Neuronal stem cell (in vitro differentiated cells): ENCODE data around the gene GJD3.
"Not testable (repeated sequence)": the region's sequence is repeated elsewhere in the genome, so short reads cannot be mapped to it uniquely, and the experiment has no call there.

Source experiments
- DNase-seq: peaks from one replicate; pipeline ENCODE4 v3.0.0-alpha.2; 2013; ENCODE audit warnings: low spot score
- H2AFZ ChIP-seq: one replicate; pipeline ENCODE4 v1.6.1; 2013; ENCODE audit warnings: mild to moderate bottlenecking, low read length, inconsistent platforms
- H2AK5ac ChIP-seq: 2 replicates; pipeline ENCODE4 v1.6.1; 2013; ENCODE audit warnings: low read depth, mild to moderate bottlenecking, inconsistent platforms, low read length, moderate library complexity, mixed read lengths
- H2BK120ac ChIP-seq: 2 replicates; pipeline ENCODE4 v1.6.1; 2013; ENCODE audit warnings: low read depth, mild to moderate bottlenecking, inconsistent platforms, low read length, moderate library complexity, mixed read lengths
- H2BK12ac ChIP-seq: one replicate; pipeline ENCODE4 v1.6.1; 2013; ENCODE audit warnings: low read length, inconsistent platforms
- H2BK15ac ChIP-seq: 2 replicates; pipeline ENCODE4 v1.6.1; 2013; ENCODE audit warnings: mild to moderate bottlenecking, low read length, inconsistent platforms, mixed read lengths
- H2BK5ac ChIP-seq: one replicate; pipeline ENCODE4 v1.6.1; 2013; ENCODE audit warnings: inconsistent platforms, mild to moderate bottlenecking, low read length, moderate library complexity
- H3K14ac ChIP-seq: one replicate; pipeline ENCODE4 v1.6.1; 2013; ENCODE audit warnings: low read length, inconsistent platforms
- H3K18ac ChIP-seq: 2 replicates; pipeline ENCODE4 v1.6.1; 2013; ENCODE audit warnings: low read length, inconsistent platforms
- H3K23ac ChIP-seq: 2 replicates; pipeline ENCODE4 v1.6.1; 2013; ENCODE audit warnings: low read depth, mild to moderate bottlenecking, mixed read lengths, low read length, inconsistent platforms; ENCODE audit not compliant: poor library complexity
- H3K27ac ChIP-seq: replicated peaks from 3 replicates; pipeline ENCODE4 v1.5.1; 2013; ENCODE audit warnings: low read length, inconsistent platforms
- H3K27me3 ChIP-seq, 3 experiments: 2 replicates each; pipeline ENCODE4 v1.6.1; 2013; ENCODE audit warnings: low read length in 3 of 3, mild to moderate bottlenecking in 2 of 3, inconsistent platforms in 1 of 3, low read depth in 1 of 3, mixed read lengths in 1 of 3, moderate library complexity in 1 of 3; ENCODE audit not compliant: control insufficient read depth in 3 of 3, insufficient read depth in 3 of 3
- H3K36me3 ChIP-seq, 2 donors: replicated peaks in 1 of 2; 2 replicates each; pipeline ENCODE4 v1.6.1; 2013; ENCODE audit warnings: low read length in 2 of 2; ENCODE audit not compliant: control insufficient read depth in 2 of 2, insufficient read depth in 2 of 2
- H3K4ac ChIP-seq: 2 replicates; pipeline ENCODE4 v1.6.1; 2013; ENCODE audit warnings: inconsistent platforms, mild to moderate bottlenecking, low read length, moderate library complexity
- H3K4me1 ChIP-seq, 2 donors: 1 replicate in 1 of 2; 2 replicates in 1 of 2; pipeline ENCODE4 v1.6.1; 2013; ENCODE audit warnings: low read length in 2 of 2, low read depth in 1 of 2; ENCODE audit not compliant: control insufficient read depth in 2 of 2, insufficient read depth in 1 of 2
- H3K4me2 ChIP-seq: one replicate; pipeline ENCODE4 v1.6.1; 2013; ENCODE audit warnings: mild to moderate bottlenecking, low read length, inconsistent platforms; ENCODE audit not compliant: insufficient read depth, poor library complexity, severe bottlenecking
- H3K4me3 ChIP-seq, 2 donors: 2 replicates each; pipeline ENCODE4 v1.5.1; 2013; ENCODE audit warnings: low read length in 2 of 2, mild to moderate bottlenecking in 2 of 2, inconsistent platforms in 1 of 2, moderate library complexity in 1 of 2
- H3K79me1 ChIP-seq: one replicate; pipeline ENCODE4 v1.6.1; 2013; ENCODE audit warnings: low read depth, mild to moderate bottlenecking, inconsistent platforms, low read length, moderate library complexity
- H3K9ac ChIP-seq: one replicate; pipeline ENCODE4 v1.6.1; 2013; ENCODE audit warnings: mild to moderate bottlenecking, low read depth, low read length, inconsistent platforms; ENCODE audit not compliant: poor library complexity
- H3K9me3 ChIP-seq, 2 donors: replicated peaks in 1 of 2; 2 replicates each; pipeline versions ENCODE3 to v1.6.1; 2013; ENCODE audit warnings: low read length in 2 of 2, mild to moderate bottlenecking in 2 of 2, inconsistent platforms in 1 of 2, low read depth in 1 of 2, mixed read lengths in 1 of 2, moderate library complexity in 1 of 2; ENCODE audit not compliant: control insufficient read depth in 2 of 2, insufficient read depth in 1 of 2
- H4K8ac ChIP-seq: one replicate; pipeline ENCODE4 v1.6.1; 2013; ENCODE audit warnings: low read depth, mild to moderate bottlenecking, inconsistent platforms, low read length, moderate library complexity
- H4K91ac ChIP-seq: one replicate; pipeline ENCODE4 v1.6.1; 2013; ENCODE audit warnings: low read length, low read depth, mild to moderate bottlenecking, inconsistent platforms; ENCODE audit not compliant: poor library complexity
- WGBS, 2 donors: extraction: QIAGEN DNeasy Blood & Tissue Kit; methylation state at CpG; one replicate each; pipeline ENCODE4 v1.1.7; 2013; ENCODE audit warnings: missing lambda C conversion rate in 2 of 2, mixed read lengths in 1 of 2; ENCODE audit not compliant: insufficient read length in 2 of 2, insufficient replicate concordance in 1 of 2; ENCODE audit errors: extremely low coverage in 2 of 2; 5-methylcytosine and 5-hydroxymethylcytosine counted together

Gene GJD3

GRCh38 chr17:40402668-40403067, 38.1 kb upstream of the GJD3 start:
- Histone ChIP-seq H2BK12ac (no peak overlapping the region), H3K9ac (no peak overlapping the region), H2BK5ac (no peak overlapping the region), H3K14ac (no peak overlapping the region), H3K4me3 (no peak overlapping the region), H2AFZ (no peak overlapping the region), H2AK5ac (no peak overlapping the region), H3K27me3 (no peaks in the 10 kb centered on the region), H3K18ac (no peak overlapping the region), H2BK120ac (no peak overlapping the region), H3K23ac (no peak overlapping the region), H3K4me2 (no peak overlapping the region), H3K4me1 (no peaks in the 10 kb centered on the region), H2BK15ac (no peak overlapping the region), H3K79me1 (no peaks in the 10 kb centered on the region), H3K9me3 (no peaks in the 10 kb centered on the region), H3K36me3 (peaks cover 36 to 99% of the 10 kb centered on the region in 2 donors), H3K4ac (no peak overlapping the region), H4K91ac (no peak overlapping the region), H3K27ac (no peak overlapping the region), H4K8ac (no peak overlapping the region)
- no peak for DNase-seq
- WGBS, 2 donors = no CpG with 5 or more reads among the region's 1 CpG

GRCh38 chr17:40399185-40399584, 34.6 kb upstream of the GJD3 start:
- no peaks in the 10 kb centered on the region for H3K9me3 ChIP-seq
- DNase-seq = no peak
- no peaks in the 10 kb centered on the region for H3K79me1 ChIP-seq
- no peak overlapping the region for H4K8ac ChIP-seq
- H2BK120ac ChIP-seq = no peak overlapping the region
- no peak overlapping the region for H3K9ac ChIP-seq
- WGBS, 2 donors = no CpG with 5 or more reads among the region's 4 CpGs
- no peaks in the 10 kb centered on the region for H3K27me3 ChIP-seq
- no peak overlapping the region for H2AFZ ChIP-seq
- peaks cover 39 to 100% of the 10 kb centered on the region in 2 donors for H3K36me3 ChIP-seq
- no peak overlapping the region for H3K4me2 ChIP-seq
- H3K18ac ChIP-seq = no peak overlapping the region
- no peak overlapping the region for H2BK12ac ChIP-seq
- no peak overlapping the region for H2AK5ac ChIP-seq
- no peak overlapping the region for H3K4ac ChIP-seq
- H2BK15ac ChIP-seq = no peak overlapping the region
- no peak overlapping the region for H3K23ac ChIP-seq
- H3K4me1 ChIP-seq = no peaks in the 10 kb centered on the region
- H4K91ac ChIP-seq = no peak overlapping the region
- H3K14ac ChIP-seq = no peak overlapping the region
- no peak overlapping the region for H2BK5ac ChIP-seq
- no peak overlapping the region for H3K27ac ChIP-seq
- H3K4me3 ChIP-seq = no peak overlapping the region

GRCh38 chr17:40386555-40386954, 22.0 kb upstream of the GJD3 start:
- H3K79me1 ChIP-seq, H3K27ac ChIP-seq, H3K23ac ChIP-seq, H2BK15ac ChIP-seq, H3K27me3 ChIP-seq, H3K4me1 ChIP-seq, H3K4ac ChIP-seq, H3K9ac ChIP-seq, H2BK12ac ChIP-seq, H3K9me3 ChIP-seq, H4K91ac ChIP-seq, H2AK5ac ChIP-seq, H2AFZ ChIP-seq, H3K18ac ChIP-seq, DNase-seq, H3K4me2 ChIP-seq, H2BK5ac ChIP-seq, H2BK120ac ChIP-seq, H4K8ac ChIP-seq, H3K14ac ChIP-seq, H3K4me3 ChIP-seq: not testable (repeated sequence)
- peaks cover 13 to 51% of the 10 kb centered on the region in 2 donors for H3K36me3 ChIP-seq
- no CpG with 5 or more reads among the region's 3 CpGs for WGBS, 2 donors

- WGBS, 2 donors = no CpG with 5 or more reads among the region's 4 CpGs
- Histone ChIP-seq H3K36me3 (peaks cover 0 to 9% of the 10 kb centered on the region in 2 donors), H2BK12ac (no peak overlapping the region), H3K9me3 (no peaks in the 10 kb centered on the region), H3K4me1 (no peaks in the 10 kb centered on the region), H2AFZ (no peak overlapping the region), H3K14ac (no peak overlapping the region), H3K4me2 (no peak overlapping the region), H2BK5ac (no peak overlapping the region), H3K23ac (no peak overlapping the region), H3K4me3 (no peak overlapping the region), H3K4ac (no peak overlapping the region), H3K9ac (no peak overlapping the region), H3K27me3 (no peaks in the 10 kb centered on the region), H3K18ac (no peak overlapping the region), H3K27ac (no peak overlapping the region), H2BK120ac (no peak overlapping the region), H2BK15ac (no peak overlapping the region), H4K91ac (no peak overlapping the region), H3K79me1 (no peaks in the 10 kb centered on the region), H4K8ac (no peak overlapping the region), H2AK5ac (no peak overlapping the region)
- no peak for DNase-seq
These were observed 17.7 kb upstream of the GJD3 start for GRCh38 chr17:40382251-40382650.
